Measurements from ENCODE around the gene ARFGEF3.

DNA sequence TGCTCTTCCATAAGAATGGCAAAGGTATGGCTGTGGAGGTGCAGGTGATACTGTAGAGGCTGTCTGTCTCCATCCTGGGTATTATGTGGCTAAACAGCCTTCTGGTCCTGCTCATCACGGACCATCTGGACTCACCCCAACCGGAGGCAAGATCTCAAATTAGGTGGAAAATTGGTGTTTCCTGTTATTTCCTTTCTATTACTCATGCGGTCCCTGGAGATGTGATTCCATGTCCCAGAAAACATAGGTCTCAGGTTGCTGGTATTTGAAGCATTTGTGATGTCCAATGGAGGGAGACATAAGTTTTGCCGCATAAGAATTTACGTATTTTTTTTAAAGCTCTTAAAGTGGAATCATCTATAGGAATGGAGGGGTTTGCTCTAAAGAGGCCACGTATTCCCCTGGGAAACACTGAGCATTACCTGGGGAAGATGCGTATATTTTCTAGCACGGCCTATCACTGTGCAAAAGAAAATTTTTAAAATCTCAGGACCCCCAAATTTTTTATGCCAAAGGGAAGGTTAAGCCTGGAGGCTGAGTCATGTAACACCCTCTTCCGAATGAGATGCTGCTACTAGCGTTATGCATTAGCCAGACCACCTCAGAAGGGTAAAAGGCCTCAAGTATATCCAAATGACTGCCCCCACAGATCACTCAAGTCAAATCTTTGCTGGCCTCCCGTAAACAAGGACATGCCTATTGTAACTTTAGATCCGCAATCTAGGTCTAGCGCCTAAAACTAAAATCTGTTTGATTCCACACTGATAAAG is 78.9 kb downstream of the ARFGEF3 start:
- TF ChIP-seq POLR2AphosphoS5 (IDR thresholded peaks at IDR 0.05; ENCODE audit: borderline replicate concordance, low read depth, low read length) = no peak
- no peak for TF ChIP-seq EZH2 (IDR thresholded peaks at IDR 0.05)
